PC-3 (cell line): ENCODE measurements around the gene UNC93B1. TPM values are rescaled to one million over a fixed set of nuclear protein-coding genes. Genes with fewer than 3 reads are reported as not detected.

ENCODE experiments used
- ATAC-seq: fragments of 200-7000 bp; cut with Tn5 transposase; 2 replicates; pipeline ENCODE4 v1.9.1; 2020; ENCODE audit warnings: mild to moderate bottlenecking, moderate library complexity
- BruUV-seq: library from RNA; stranded (reverse); fragments of 400-500 nt; replicated peaks from 2 replicates; lab custom pipeline; 2021; lab: Mats Ljungman, UMichigan
- CTCF ChIA-PET: fragments of 300-600 bp; sonication (Branson Sonifier 250); formaldehyde crosslinking; loops from one replicate; lab custom pipeline; 2022; ENCODE audit warnings: antibody characterized with exemption; lab: Charles Lee
- POLR2A ChIA-PET: fragments of 300-600 bp; sonication (Branson Sonifier 250); formaldehyde crosslinking; loops from one replicate; lab custom pipeline; 2022; ENCODE audit warnings: antibody characterized with exemption; ENCODE audit not compliant: unreplicated experiment; lab: Charles Lee
- DNase-seq: peaks from one replicate; pipeline ENCODE4 v3.0.0-alpha.2; 2015
- H2AFZ ChIP-seq: fragments of 300-600 bp; sonication (generic); 2 replicates; pipeline ENCODE4 v1.6.0; 2016; ENCODE audit warnings: antibody characterized with exemption, low read length
- H3F3A ChIP-seq: fragments of 300-600 bp; sonication (generic); one replicate; pipeline ENCODE4 v1.6.0; 2017; ENCODE audit warnings: antibody characterized with exemption, low read length, control low read depth, mild to moderate bottlenecking; ENCODE audit not compliant: unreplicated experiment
- H3K27ac ChIP-seq: fragments of 300-600 bp; sonication (generic); 2 replicates; pipeline ENCODE4 v1.5.1; 2016; ENCODE audit warnings: mild to moderate bottlenecking, low read length
- H3K27me3 ChIP-seq: fragments of 300-600 bp; sonication (generic); 2 replicates; pipeline ENCODE4 v1.6.1; 2016; ENCODE audit warnings: low read length, mixed read lengths
- H3K36me3 ChIP-seq: fragments of 300-600 bp; sonication (generic); 2 replicates; pipeline ENCODE4 v1.6.1; 2016; ENCODE audit warnings: low read depth, mixed run types, low read length, mixed read lengths
- H3K4me1 ChIP-seq: fragments of 300-600 bp; sonication (generic); 2 replicates; pipeline ENCODE4 v1.5.1; 2016; ENCODE audit warnings: low read length; ENCODE audit not compliant: insufficient read depth
- H3K4me2 ChIP-seq: fragments of 300-600 bp; sonication (generic); 2 replicates; pipeline ENCODE4 v1.6.0; 2016; ENCODE audit warnings: low read length
- H3K4me3 ChIP-seq: fragments of 300-600 bp; sonication (generic); 2 replicates; pipeline ENCODE4 v1.5.1; 2016; ENCODE audit warnings: mild to moderate bottlenecking, low read length, mixed read lengths
- H3K79me2 ChIP-seq: fragments of 300-600 bp; sonication (generic); 2 replicates; pipeline ENCODE4 v1.6.1; 2017; ENCODE audit warnings: low read length, mixed read lengths
- H3K9ac ChIP-seq: fragments of 300-600 bp; sonication (generic); 2 replicates; pipeline ENCODE4 v1.6.0; 2016; ENCODE audit warnings: mild to moderate bottlenecking, low read length
- H3K9me2 ChIP-seq: fragments of 300-600 bp; sonication (generic); replicated peaks from 2 replicates; pipeline ENCODE4 v1.6.1; 2016; ENCODE audit warnings: mixed run types, low read length, mixed read lengths
- H3K9me3 ChIP-seq: fragments of 300-600 bp; sonication (generic); 2 replicates; pipeline ENCODE4 v1.6.1; 2016; ENCODE audit warnings: low read length, mixed read lengths
- H4K20me1 ChIP-seq: fragments of 300-600 bp; sonication (generic); 2 replicates; pipeline ENCODE4 v1.6.1; 2016; ENCODE audit warnings: low read length, mixed read lengths
- CTCF ChIP-seq: fragments of 300-600 bp; sonication (generic); conservative IDR thresholded peaks from 2 replicates; pipeline ENCODE4 v1.5.1; 2017; ENCODE audit warnings: antibody characterized with exemption, low read depth, mild to moderate bottlenecking, low read length
- EZH2 ChIP-seq: fragments of 300-600 bp; sonication (generic); IDR thresholded peaks from one replicate; pipeline ENCODE4 v1.6.1; 2017; ENCODE audit warnings: antibody characterized with exemption, mild to moderate bottlenecking, low read length; ENCODE audit not compliant: unreplicated experiment
- EZH2phosphoT487 ChIP-seq: fragments of 300-600 bp; sonication (generic); IDR thresholded peaks from 2 replicates; pipeline ENCODE4 v1.6.1; 2018; ENCODE audit warnings: mild to moderate bottlenecking, antibody characterized with exemption, low read length, borderline replicate concordance
- intact Hi-C: fragments of 100-400 bp; cut with micrococcal nuclease; formaldehyde crosslinking; loops from 2 replicates; pipeline ENCODE4 v1.9.0; 2023
- total RNA-seq: library from RNA; depleted of rRNA; stranded (reverse); fragments of >200 nt; gene quantifications from 2 replicates; pipeline ENCODE4 v1.2.3, GENCODE V29; 2014

Gene UNC93B1
- total RNA-seq, 1 experiment from 2014 or later = 66.8 TPM

DNA sequence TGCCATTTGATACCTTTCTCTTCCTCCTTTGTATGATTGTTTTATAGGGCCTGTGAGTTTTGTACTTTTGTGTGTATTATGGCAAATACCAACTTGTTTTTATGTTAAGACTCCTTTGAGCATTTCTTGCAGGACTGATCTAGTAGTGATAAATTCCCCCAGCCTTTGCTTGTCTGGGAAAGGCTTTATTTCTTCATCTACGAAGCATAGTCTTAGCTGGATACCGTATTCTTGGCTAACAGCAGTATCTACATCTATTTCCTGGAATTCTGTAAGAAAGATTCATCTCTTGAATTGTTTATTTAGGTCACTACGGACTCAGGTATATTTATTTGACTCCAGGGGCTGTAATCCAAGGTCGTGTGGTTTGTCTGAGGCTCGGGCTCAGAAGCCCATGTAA, 20.6 kb upstream of the UNC93B1 start:
- Histone ChIP-seq H3K4me2 (no peak overlapping the region), H3K36me3 (peaks cover 9% of the 10 kb centered on the region; the same call in 1 of the 2 replicates), H3K27me3 (no peaks in the 10 kb centered on the region), H2AFZ (no peak overlapping the region), H3F3A (peaks cover 7% of the 10 kb centered on the region), H3K9me2 (no peaks in the 10 kb centered on the region), H3K9me3 (no peaks in the 10 kb centered on the region), H3K9ac (no peak overlapping the region), H3K27ac (no peak overlapping the region), H4K20me1 (no peaks in the 10 kb centered on the region), H3K79me2 (peaks cover 11% of the 10 kb centered on the region), H3K4me1 (peaks cover 41% of the 10 kb centered on the region), H3K4me3 (no peak overlapping the region)
- intact Hi-C loops = no loop called here
- BruUV-seq = no TSS peak
- TF ChIP-seq EZH2phosphoT487 (no peak), EZH2 (no peak), CTCF (no peak)
- DNase-seq (no peak), ATAC-seq (no peak)
- CTCF ChIA-PET = no interaction called here
- POLR2A ChIA-PET = no interaction called here

- POLR2A ChIA-PET = no interaction called here
- Histone ChIP-seq H3K79me2 (peaks cover 4% of the 10 kb centered on the region; the same call in 1 of the 2 replicates), H3K9me3 (no peaks in the 10 kb centered on the region), H3K9ac (no peak overlapping the region), H3K36me3 (peaks cover 9% of the 10 kb centered on the region; the same call in 1 of the 2 replicates), H3K9me2 (no peaks in the 10 kb centered on the region), H3K4me2 (no peak overlapping the region), H3K4me3 (no peak overlapping the region), H3K4me1 (peaks cover 21% of the 10 kb centered on the region), H3K27ac (no peak overlapping the region), H3K27me3 (no peaks in the 10 kb centered on the region), H2AFZ (no peak overlapping the region), H3F3A (no peaks in the 10 kb centered on the region), H4K20me1 (no peaks in the 10 kb centered on the region)
- CTCF ChIA-PET = no interaction called here
- TF ChIP-seq EZH2phosphoT487 = no peak
- no TSS peak for BruUV-seq
- DNase-seq (no peak), ATAC-seq (no peak)
- intact Hi-C loops = no loop called here
Observed at GRCh38 chr11:68022531-68022930, 18.6 kb upstream of the UNC93B1 start.

GRCh38 chr11:68021167-68021787, 17.4 kb upstream of the UNC93B1 start:
- H4K20me1 ChIP-seq = no peaks in the 10 kb centered on the region
- DNase-seq (peak; percentile 71), ATAC-seq (peak; percentile 71)
- H3F3A ChIP-seq = no peaks in the 10 kb centered on the region
- no peak overlapping the region for H2AFZ ChIP-seq
- no peak overlapping the region for H3K9ac ChIP-seq
- no peaks in the 10 kb centered on the region for H3K27me3 ChIP-seq
- no peak overlapping the region for H3K4me3 ChIP-seq
- peaks cover 24% of the 10 kb centered on the region for H3K4me1 ChIP-seq
- no peak overlapping the region for H3K4me2 ChIP-seq
- H3K9me3 ChIP-seq = no peaks in the 10 kb centered on the region
- ChIA-PET CTCF (interaction anchor here (0.9 kb wide), 1 partner anchor 11 kb away, joined by 5 read pairs; the partner anchor contains the start of gene ALDH3B1), POLR2A (no interaction called here)
- intact Hi-C loops = loop anchor here (1.0 kb wide), 1 partner anchor 12 kb away; no protein-coding TSS in a partner anchor
- TF ChIP-seq EZH2 = no peak
- peak; percentile 70 for TF ChIP-seq CTCF
- peaks cover 9% of the 10 kb centered on the region; the same call in 1 of the 2 replicates for H3K36me3 ChIP-seq
- peak overlapping the region; percentile 35 for H3K27ac ChIP-seq
- no peaks in the 10 kb centered on the region for H3K9me2 ChIP-seq
- no TSS peak for BruUV-seq
- H3K79me2 ChIP-seq = no peaks in the 10 kb centered on the region
